LNCaP clone FGC (cell line): ENCODE results near the gene WNK1.
A peak's percentile ranks its signal among the peaks of the same experiment; 100 is the strongest.

ENCODE experiments used
- DNase-seq: peaks from one replicate; pipeline ENCODE4 v3.0.0-alpha.2; 2011; ENCODE audit warnings: low read depth
- H3K4me3 ChIP-seq: 2 replicates; pipeline ENCODE4 v1.5.1; 2011; ENCODE audit warnings: mild to moderate bottlenecking, low read depth, low read length, control low read depth
- CTCF ChIP-seq: IDR thresholded peaks from 2 replicates; pipeline ENCODE4 v1.5.1; 2012; ENCODE audit warnings: mild to moderate bottlenecking; ENCODE audit not compliant: control insufficient read depth, insufficient read depth; ENCODE audit errors: extremely low read depth

WNK1 gene

DNA sequence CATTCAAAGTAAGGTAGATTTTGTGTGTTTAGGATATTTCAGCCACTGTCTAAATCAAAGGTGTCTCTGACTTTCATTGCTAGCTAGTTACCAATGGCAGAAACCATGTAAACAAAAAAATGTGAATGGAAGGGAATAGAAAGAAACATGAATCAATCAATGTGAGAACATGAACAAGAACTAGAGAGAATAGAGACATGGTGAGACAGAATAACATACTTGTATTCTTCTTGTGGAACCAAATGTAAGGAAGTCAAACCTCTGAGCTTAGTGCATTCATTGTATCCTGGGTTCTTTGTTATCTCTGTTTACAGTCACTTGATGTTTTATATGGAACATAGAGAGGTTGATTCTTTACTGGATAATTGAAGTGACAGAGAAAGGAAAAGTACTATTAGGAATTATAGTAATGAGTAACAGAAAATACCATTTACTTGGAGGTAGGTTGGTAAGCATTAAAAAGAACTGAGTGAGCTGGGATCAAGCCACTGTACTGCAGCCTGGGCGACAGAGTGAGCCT is 2.6 kb upstream of the WNK1 start:
- H3K4me3 ChIP-seq, result no peak overlapping the region
- no peak for DNase-seq
- TF ChIP-seq CTCF, result no peak

GRCh38 chr12:750366-751191 is 1.8 kb upstream of the WNK1 start:
- no peak for TF ChIP-seq CTCF
- DNase-seq, result no peak
- peak overlapping the region; percentile 76 for H3K4me3 ChIP-seq

- peak overlapping the region; percentile 76 for H3K4me3 ChIP-seq
- DNase-seq, result peak; percentile 80
- peak; percentile 67 for TF ChIP-seq CTCF
Measured at GRCh38 chr12:751192-751998, 984 bp upstream of the WNK1 start.

GRCh38 chr12:752695-753610 is 574 bp downstream of the WNK1 start:
- DNase-seq, result no peak

GRCh38 chr12:753611-754472 is 1.5 kb downstream of the WNK1 start:
- no peak for TF ChIP-seq CTCF
- peak overlapping the region; percentile 76 for H3K4me3 ChIP-seq
- peak; percentile 59 for DNase-seq

More at GRCh38 chr12:752695-753610, 574 bp downstream of the WNK1 start:
- TF ChIP-seq CTCF, result no peak
- H3K4me3 ChIP-seq, result peak overlapping the region; percentile 76
